RPMI8226 (cell line): ENCODE measurements around the gene GPC4.

Experiments used
- DNase-seq: peaks from one replicate; pipeline ENCODE4 v3.0.0-alpha.2; 2015

The GPC4 gene

DNA sequence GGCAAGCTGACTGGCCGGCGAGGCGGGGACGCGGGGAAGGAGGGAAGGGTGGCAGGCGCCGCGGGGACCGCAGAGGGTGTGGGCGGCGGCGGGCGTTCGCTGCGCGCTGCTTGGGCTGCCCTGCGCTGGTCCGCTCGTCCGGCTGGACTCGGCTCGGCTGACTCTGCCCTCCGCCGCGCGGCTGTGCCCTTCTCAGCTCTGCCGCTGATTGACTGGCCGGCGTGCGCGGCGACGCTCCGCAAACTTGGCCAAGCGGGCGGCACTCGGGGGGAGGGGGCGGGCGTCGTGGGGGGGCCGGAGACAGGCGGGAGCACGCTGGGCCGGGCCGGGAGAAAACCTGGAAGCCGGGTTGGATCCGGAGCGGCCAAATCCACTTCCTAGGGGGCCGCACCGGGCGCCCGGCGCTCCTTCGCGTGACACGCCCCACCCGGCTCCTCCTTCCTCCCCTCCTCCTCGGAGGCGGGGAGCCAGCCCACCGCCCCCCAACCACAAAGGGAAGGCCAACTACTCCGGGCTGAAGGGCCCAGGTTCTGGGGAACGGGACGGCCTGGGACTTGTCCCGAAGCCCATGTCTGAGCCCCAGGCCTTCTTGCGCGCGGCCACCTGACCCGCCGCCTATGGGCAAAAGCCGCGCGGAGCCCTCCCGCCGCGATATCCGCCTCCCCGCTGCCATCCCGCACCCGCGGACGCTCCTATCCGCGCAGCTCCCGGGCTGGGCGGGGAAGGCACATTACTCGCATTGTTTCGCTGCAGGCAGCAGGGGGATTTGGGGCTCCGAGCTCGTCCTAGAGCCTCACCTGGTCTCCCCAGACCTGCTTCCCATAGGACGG is at the start of gene GPC4:
Gene GPC4, minus strand, starts transcription at position 214 of the 830 bp plus-strand sequence. CDS start 524 bp downstream, outside the sequence.
- no peak for DNase-seq

DNA sequence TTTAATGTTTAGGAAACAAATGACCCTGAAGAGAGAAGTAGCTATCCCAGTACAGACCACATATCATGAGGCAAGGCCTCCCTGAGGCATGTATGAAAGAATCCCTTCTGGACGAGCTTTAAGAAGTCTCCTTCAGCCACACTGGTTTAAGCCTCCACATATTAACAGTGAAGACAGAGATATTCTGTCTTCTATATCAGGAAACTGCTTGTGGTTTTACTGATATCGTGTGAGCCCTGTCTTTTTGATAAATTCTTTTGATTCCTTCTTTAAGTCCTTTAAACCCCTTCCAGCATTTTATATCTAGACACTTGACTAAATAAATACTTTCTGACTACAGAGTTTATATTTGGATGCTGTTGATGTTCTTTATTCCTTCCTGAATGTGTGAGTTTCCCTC is 45.9 kb upstream of the GPC4 start:
- DNase-seq: no peak

- no peak for DNase-seq
These were observed 39.6 kb upstream of the GPC4 start for GRCh38 chrX:133454924-133455323.

DNA sequence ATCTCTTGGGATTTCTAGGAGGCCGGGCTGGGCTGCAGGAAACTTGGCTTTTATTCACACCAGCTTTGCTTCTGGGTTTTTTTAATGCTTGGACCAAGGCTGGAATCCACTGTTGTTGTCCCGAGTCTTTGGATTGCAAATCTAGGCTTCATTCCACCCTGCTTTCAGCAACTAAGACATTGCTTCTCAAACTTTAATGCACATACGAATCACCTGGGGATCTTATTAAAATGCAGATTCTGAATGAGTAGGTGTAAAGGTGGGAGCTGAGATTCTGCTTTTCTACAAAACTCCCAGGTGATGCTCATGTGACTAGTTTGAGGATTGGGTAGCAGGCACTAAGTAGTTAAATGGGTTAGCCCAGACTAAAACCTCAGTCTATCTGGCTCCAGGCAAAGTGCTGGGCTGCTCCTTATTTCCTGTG is 39.2 kb upstream of the GPC4 start:
- DNase-seq: no peak

GRCh38 chrX:133448512-133449076 is 33.3 kb upstream of the GPC4 start:
- no peak for DNase-seq

DNA sequence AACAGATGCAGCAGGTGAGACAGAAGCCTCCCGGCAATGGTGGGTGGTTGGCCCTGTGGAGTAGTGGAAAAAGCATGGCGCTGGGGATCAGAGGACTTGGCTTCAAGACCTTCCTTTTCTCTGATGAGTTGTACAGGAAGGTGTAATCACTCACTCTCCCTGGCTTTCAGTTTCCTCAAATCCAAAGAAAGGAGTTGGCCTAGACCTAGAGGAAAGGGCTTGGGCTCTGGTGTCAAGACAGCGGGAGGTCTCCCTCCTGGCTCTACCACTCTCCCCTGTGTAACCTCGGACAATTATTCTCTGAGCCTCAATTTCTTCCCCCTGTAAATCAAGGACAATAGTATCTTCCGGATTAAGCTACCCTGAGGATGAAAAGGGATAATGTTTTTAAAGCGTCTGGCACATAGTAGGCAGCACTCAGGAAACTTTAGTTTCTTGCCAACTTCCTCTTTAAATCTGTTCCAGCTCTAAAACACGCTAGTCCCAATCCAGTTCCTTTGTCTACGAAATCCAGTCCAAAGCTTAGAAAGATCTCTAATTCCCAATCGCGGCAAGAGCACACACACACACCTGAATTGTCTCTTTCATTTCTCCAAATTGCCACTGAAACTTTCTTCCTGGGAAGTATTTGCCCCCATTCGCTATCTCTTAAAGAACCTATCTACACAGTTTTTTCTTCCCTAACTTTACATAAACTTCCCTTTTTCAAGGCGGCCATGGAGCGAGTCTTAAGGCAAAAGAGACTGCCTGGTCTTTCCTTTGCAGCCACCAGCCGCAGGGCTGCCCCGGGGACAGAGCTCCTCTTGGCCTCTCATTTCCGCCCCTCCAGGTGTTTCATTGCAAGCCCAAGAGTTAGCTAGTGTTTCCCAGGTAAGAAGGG is 29.9 kb upstream of the GPC4 start:
- DNase-seq: no peak

- DNase-seq: no peak
These were observed 28.9 kb upstream of the GPC4 start for GRCh38 chrX:133444196-133444595.

- no peak for DNase-seq
These were observed 25.5 kb upstream of the GPC4 start for GRCh38 chrX:133440797-133441163.

DNA sequence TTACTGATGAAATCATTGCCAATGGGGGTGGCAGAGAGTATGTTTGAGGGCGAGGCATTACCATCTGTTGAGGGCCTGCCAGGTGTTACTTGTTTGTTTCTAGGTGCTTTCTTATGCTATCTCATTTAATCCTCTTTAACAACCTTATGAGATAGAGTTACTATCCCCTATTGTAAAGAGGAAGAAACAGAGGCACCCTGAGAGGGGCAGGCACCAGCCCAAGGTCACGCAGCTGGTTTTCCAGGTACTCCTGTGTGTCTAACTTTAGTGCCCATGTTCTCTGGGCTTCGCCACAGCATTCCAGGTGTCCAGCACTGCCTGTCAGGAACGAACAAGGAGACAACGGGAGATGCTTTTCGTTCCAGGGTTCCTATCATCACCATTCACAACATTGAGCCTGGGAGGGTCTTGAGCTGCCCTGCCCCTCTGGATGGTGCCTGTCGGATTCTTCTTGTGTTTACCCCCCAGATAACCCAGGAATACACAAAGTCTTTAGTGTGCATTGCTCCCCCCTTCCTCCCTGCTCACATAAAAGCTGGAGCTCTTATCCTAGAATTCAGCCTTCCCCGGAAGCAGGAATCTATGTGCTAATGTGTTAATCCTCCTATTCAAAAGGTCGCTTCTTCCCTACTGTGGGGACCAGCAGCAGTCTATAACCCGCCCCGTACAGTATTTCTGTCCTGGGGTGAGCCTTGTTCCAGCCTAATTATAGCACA is 24.9 kb upstream of the GPC4 start:
- DNase-seq: no peak

GRCh38 chrX:133437766-133438165 is 22.5 kb upstream of the GPC4 start:
- no peak for DNase-seq

DNA sequence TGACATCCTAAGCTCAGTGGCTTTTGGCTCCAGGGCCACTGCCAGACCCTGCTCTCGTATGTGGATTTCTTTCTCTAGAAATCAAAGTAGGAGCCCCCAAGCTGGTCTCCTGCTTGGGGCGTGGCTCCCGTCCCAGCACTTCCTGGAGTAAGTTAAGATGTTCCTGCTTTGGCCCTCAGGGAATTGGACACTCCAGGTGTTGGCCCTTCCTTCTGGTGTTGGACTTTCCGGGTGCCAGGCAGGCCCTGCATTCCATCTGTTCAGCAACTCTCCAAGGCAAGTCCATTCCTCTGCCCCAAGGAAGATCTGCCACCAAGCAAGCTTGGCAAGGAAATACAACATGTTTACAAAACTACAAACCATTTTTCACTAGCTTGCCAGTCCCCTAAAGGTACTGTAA is 22.1 kb upstream of the GPC4 start:
- no peak for DNase-seq

DNA sequence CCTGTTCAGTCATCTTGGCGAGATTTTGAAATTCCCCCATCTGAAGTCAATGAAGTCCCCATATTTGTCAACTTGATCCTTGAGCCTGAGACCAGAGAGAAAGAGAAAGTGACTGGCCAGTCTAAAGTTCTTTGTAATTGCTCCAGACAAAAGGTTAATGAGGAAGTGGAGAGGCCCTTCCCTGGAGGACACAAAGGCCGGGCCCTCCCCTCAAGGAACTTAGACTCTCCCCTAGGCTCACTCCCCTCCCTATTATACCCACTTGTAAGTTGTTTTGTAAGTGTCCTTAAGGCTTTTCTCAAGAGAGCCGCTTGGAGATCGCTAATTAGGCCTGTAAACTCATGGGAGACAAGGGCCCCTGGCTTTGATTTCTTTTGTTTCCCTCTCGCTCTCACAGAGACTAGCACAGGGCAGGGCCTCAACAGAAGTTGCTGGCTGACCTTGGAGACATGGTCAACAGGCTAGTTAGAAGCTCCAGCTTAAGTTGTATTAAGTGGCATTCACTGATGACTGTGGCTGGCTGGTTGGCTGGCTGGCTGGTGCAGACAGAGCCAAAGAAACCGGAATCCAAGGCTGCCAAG is 20.3 kb upstream of the GPC4 start:
- DNase-seq: no peak

DNA sequence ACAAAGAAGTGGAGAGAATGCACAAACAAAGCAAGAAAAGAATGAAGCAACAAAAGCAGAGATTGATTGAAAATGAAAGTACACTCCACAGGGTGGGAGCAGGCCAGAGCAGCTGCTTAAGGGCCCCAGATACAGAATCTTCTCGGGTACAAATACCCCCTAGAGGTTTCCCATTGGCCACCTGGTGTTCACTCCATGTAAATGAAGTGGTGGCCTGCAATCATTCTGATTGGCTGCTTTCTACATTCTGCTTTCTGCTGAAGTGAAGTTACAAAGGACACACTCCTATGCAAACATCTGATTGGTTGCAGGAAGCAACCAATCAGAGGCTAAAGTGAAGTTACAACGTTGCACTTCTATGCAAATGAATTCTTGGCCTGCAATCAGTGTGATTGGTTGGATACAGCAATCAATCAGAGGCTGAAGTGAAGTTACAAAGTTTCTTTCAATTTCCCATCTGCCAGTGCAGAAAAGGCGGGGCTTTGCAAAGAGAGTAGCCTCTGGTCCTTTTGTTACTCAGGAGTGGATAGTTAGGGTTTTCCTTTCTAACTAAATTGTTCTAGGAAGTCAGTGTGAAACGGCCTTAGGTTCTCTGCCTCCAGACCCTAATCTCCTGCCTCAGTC is 19.0 kb upstream of the GPC4 start:
- no peak for DNase-seq

GRCh38 chrX:133419911-133420310 is 4.6 kb upstream of the GPC4 start:
- DNase-seq: no peak

- no peak for DNase-seq
These were observed 3.3 kb upstream of the GPC4 start for GRCh38 chrX:133418588-133418987.

DNA sequence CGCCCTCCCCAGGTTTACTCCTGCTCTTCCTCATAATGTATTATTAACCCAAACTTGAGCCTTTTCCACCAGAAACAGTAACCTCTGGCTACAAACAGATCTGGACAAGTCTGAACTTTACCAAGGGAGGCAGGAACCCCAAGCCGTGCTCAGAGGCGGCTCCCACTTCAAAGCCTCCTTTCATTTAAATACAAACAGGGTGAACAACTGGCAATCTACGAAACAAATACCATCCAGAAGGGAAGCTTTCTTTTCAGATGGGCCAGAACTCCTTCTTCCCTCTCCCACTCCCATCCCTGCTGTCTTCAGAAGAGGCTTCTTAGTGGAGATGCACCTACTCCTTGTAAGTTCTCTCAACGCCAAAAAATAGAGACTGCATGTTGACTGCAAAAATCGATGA is 2.1 kb upstream of the GPC4 start:
- DNase-seq: no peak

- DNase-seq: no peak
These were observed 648 bp downstream of the GPC4 start for GRCh38 chrX:133414406-133415275.

DNA sequence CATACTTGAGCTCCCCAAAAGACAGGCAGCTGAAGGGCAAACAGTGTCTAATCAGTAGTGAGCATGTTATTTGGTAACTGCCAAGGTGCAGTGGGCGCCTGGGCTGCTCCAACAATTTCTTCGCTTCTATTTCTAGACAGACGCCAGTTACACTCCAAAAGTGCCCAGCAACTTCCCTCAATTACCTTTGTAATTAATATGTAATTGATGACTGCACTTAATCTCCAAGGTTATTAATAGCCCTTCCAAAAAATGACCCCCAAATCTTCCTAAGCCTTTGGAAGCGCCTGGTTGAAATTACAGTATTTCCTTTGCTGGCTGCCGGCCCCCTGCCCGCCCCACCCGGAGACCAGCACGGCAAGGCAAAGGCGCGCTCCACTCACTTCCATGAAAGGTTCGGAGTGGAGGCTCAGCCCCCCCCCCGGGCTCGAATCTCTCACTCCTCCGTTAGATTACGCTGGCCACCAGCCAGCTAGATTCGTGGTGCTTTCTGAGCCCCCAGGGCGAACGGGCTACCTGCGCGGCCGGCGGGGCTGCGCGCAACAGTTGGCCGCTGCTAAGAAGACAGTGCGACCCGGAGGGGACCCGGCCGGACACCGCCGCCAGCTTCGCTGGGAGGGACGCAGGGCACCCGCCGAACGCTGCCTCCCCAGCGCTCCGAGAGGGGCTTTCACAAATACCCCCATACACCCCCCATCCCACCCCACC is 1.9 kb downstream of the GPC4 start:
- no peak for DNase-seq

DNA sequence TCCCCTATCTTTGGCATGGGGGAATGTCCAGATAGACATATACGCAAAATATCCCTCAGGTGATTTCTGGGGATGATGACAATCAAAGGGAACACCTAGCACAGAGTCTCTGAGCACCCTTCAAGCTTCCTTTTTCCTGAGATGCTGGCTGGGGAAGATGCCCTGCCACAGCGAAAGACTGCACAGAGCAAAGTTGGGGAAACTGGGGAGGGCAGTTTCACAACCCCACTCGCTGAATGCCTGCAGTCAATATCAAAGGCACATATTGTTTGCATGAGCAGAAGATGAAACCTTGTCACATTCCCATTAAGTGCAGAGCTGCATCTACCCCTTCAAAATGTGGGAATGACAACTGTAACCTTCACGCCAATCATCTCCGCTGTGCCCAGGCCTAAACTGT is 2.6 kb downstream of the GPC4 start:
- DNase-seq: no peak

GRCh38 chrX:133412246-133412645 is 3.0 kb downstream of the GPC4 start:
- no peak for DNase-seq

DNA sequence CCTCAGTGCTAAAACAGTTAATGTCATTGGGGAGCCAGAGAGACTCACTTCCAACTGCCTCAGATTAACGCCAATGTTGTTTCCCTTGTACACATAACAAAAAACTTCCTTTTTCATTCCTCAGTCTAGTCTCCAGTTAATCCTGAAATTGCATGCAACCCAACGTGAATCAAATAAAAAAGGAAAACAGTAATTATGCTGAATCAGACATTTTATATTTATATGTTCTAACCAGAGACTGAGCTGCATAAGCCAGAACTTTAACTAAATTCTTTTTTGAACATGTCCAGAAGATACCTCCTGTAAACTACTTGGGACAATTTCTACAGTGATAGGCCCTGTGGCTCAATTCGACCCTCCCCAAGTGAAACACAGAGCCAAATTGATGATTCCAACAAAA is 4.7 kb downstream of the GPC4 start:
- no peak for DNase-seq
